ENCODE measurements around the gene GALNT9. TPM values are rescaled to one million over a fixed set of nuclear protein-coding genes. Genes with fewer than 3 reads are reported as not detected.

The GALNT9 gene
- total RNA-seq, 6 experiments from 2014 or later, result not detected

- H3K27me3 ChIP-seq, result peaks cover 0 to 4% of the 10 kb centered on the region in 2 donors
- no peaks in the 10 kb centered on the region for H3K9me3 ChIP-seq
- DNase-seq (peak in 1 of 3 donors; percentile 16), ATAC-seq (no peak)
- no peak overlapping the region for H3K4me3 ChIP-seq
- no peak for TF ChIP-seq POLR2A (IDR thresholded peaks at IDR 0.05)
- TF ChIP-seq CTCF (IDR thresholded peaks at IDR 0.05), result no peak
- intact Hi-C loops (cut with DNase I), result no loop called here
- no peak overlapping the region for H3K27ac ChIP-seq
- no peaks in the 10 kb centered on the region for H3K4me1 ChIP-seq
- 70% methylated on average over 16 of the region's 42 CpGs for WGBS (ENCODE audit: insufficient coverage, low coverage, low lambda C conversion rate, missing lambda C conversion rate)
- H3K36me3 ChIP-seq, result no peaks in the 10 kb centered on the region
These were observed 126.3 kb downstream of the GALNT9 start for GRCh38 chr12:132202929-132203721.

GRCh38 chr12:132201391-132202120 is 127.8 kb downstream of the GALNT9 start:
- ATAC-seq (no peak), DNase-seq (no peak)
- Histone ChIP-seq H3K4me1 (no peaks in the 10 kb centered on the region), H3K9me3 (no peaks in the 10 kb centered on the region), H3K4me3 (no peak overlapping the region), H3K27me3 (peaks cover 0 to 4% of the 10 kb centered on the region in 2 donors), H3K36me3 (no peaks in the 10 kb centered on the region), H3K27ac (no peak overlapping the region)
- WGBS (ENCODE audit: insufficient coverage, low coverage, low lambda C conversion rate, missing lambda C conversion rate), result 83% methylated on average over 1 of the region's 23 CpGs
- no peak for TF ChIP-seq CTCF (IDR thresholded peaks at IDR 0.05)
- no peak for TF ChIP-seq POLR2A (IDR thresholded peaks at IDR 0.05)
- intact Hi-C loops (cut with DNase I), result no loop called here

GRCh38 chr12:132200800-132201199 is 128.6 kb downstream of the GALNT9 start:
- H3K36me3 ChIP-seq, result no peaks in the 10 kb centered on the region
- no peak for DNase-seq
- no peak overlapping the region for H3K27ac ChIP-seq
- H3K27me3 ChIP-seq, result peaks cover 0 to 4% of the 10 kb centered on the region in 2 donors
- intact Hi-C loops (cut with DNase I), result no loop called here
- ATAC-seq, result no peak
- H3K9me3 ChIP-seq, result no peaks in the 10 kb centered on the region
- 60% methylated on average over 1 of the region's 19 CpGs for WGBS (ENCODE audit: insufficient coverage, low coverage, low lambda C conversion rate, missing lambda C conversion rate)
- H3K4me1 ChIP-seq, result no peaks in the 10 kb centered on the region
- no peak for TF ChIP-seq POLR2A (IDR thresholded peaks at IDR 0.05)
- TF ChIP-seq CTCF (IDR thresholded peaks at IDR 0.05), result no peak
- no peak overlapping the region for H3K4me3 ChIP-seq

- Histone ChIP-seq H3K27ac (no peak overlapping the region), H3K4me1 (no peaks in the 10 kb centered on the region), H3K4me3 (no peak overlapping the region), H3K27me3 (peaks cover 0 to 2% of the 10 kb centered on the region in 2 donors), H3K9me3 (no peaks in the 10 kb centered on the region), H3K36me3 (no peaks in the 10 kb centered on the region)
- ATAC-seq (no peak), DNase-seq (no peak)
- intact Hi-C loops (cut with DNase I), result no loop called here
- no peak for TF ChIP-seq POLR2A (IDR thresholded peaks at IDR 0.05)
- no peak for TF ChIP-seq CTCF (IDR thresholded peaks at IDR 0.05)
- 77% methylated on average over 8 of the region's 24 CpGs for WGBS (ENCODE audit: insufficient coverage, low coverage, low lambda C conversion rate, missing lambda C conversion rate)
These were observed 129.7 kb downstream of the GALNT9 start for GRCh38 chr12:132199526-132200319.

All from right lobe of liver (tissue), 6 donors.